GM21528 (cell line): ENCODE data around the gene KIR3DL2.
"Not testable (repeated sequence)": the region's sequence is repeated elsewhere in the genome, so short reads cannot be mapped to it uniquely, and the experiment has no call there.

Experiments
- ATAC-seq: cut with Tn5 transposase; IDR thresholded peaks from one replicate; pipeline ENCODE4 v1.9.1; 2021; ENCODE audit warnings: mild to moderate bottlenecking, moderate library complexity; ENCODE audit not compliant: unreplicated experiment, low FRiP score

Gene KIR3DL2

GRCh38 chr19:54907899-54908298 is 57.7 kb downstream of the KIR3DL2 start:
- ATAC-seq, result not testable (repeated sequence)
